ENCODE results near the gene ACOX3. TPM values are rescaled to one million over a fixed set of nuclear protein-coding genes. Genes with fewer than 3 reads are reported as not detected.

The ACOX3 gene
- total and polyA plus RNA-seq, 4 donors, result 11.4 to 24.6 (median 13.6) TPM

- Histone ChIP-seq H3K27ac (ENCODE audit: low read depth in 1 of 2, low read length in 2 of 2) (no peak overlapping the region), H3K4me3 (ENCODE audit: low read depth in 1 of 3, low read length in 3 of 3) (no peak overlapping the region), H3K9ac (ENCODE audit: low read depth in 1 of 2, low read length in 2 of 2) (no peak overlapping the region), H3K36me3 (ENCODE audit: control insufficient read depth in 4 of 4, insufficient read depth in 3 of 4, low read depth in 1 of 4, low read length in 3 of 4) (no peaks in the 10 kb centered on the region), H3K4me1 (ENCODE audit: control insufficient read depth in 4 of 4, insufficient read depth in 4 of 4, low read length in 3 of 4) (no peaks in the 10 kb centered on the region), H3K9me3 (ENCODE audit: control insufficient read depth in 4 of 4, low read length in 3 of 4) (no peaks in the 10 kb centered on the region), H3K27me3 (ENCODE audit: control insufficient read depth in 4 of 4, insufficient read depth in 4 of 4, low read length in 3 of 4) (no peaks in the 10 kb centered on the region)
- TF ChIP-seq RAD21 (IDR thresholded peaks at IDR 0.05), result no peak
- no peak for TF ChIP-seq GABPA (IDR thresholded peaks at IDR 0.05 in 1 of 2, conservative IDR thresholded peaks at IDR 0.05 in 1 of 2)
- TF ChIP-seq REST (IDR thresholded peaks at IDR 0.05), result no peak
- TF ChIP-seq HNF4A (conservative IDR thresholded peaks at IDR 0.05), result no peak
- no peak for TF ChIP-seq SP1 (IDR thresholded peaks at IDR 0.05)
- no peak for TF ChIP-seq ATF3 (IDR thresholded peaks at IDR 0.05)
- TF ChIP-seq YY1 (IDR thresholded peaks at IDR 0.05), result no peak
- TF ChIP-seq JUND (IDR thresholded peaks at IDR 0.05), result no peak
- TF ChIP-seq NR2F2 (IDR thresholded peaks at IDR 0.05), result no peak
- no peak for TF ChIP-seq FOXA2 (IDR thresholded peaks at IDR 0.05)
- TF ChIP-seq CTCF (IDR thresholded peaks at IDR 0.05; ENCODE audit: low read depth, low read length, missing input control), result no peak
- no peak for TF ChIP-seq TAF1 (conservative IDR thresholded peaks at IDR 0.05)
- no peak for TF ChIP-seq ZBTB33 (IDR thresholded peaks at IDR 0.05)
- WGBS, result 81% methylated on average over 7 of the region's 7 CpGs
- no peak for DNase-seq (ENCODE audit: low spot score)
These were observed 92.9 kb downstream of the ACOX3 start for GRCh38 chr4:8347660-8348059.

GRCh38 chr4:8346838-8347605 lies 93.5 kb downstream of the ACOX3 start:
- Histone ChIP-seq H3K9ac (ENCODE audit: low read depth in 1 of 2, low read length in 2 of 2) (no peak overlapping the region), H3K27ac (ENCODE audit: low read depth in 1 of 2, low read length in 2 of 2) (no peak overlapping the region), H3K9me3 (ENCODE audit: control insufficient read depth in 4 of 4, low read length in 3 of 4) (no peaks in the 10 kb centered on the region), H3K36me3 (ENCODE audit: control insufficient read depth in 4 of 4, insufficient read depth in 3 of 4, low read depth in 1 of 4, low read length in 3 of 4) (no peaks in the 10 kb centered on the region), H3K4me1 (ENCODE audit: control insufficient read depth in 4 of 4, insufficient read depth in 4 of 4, low read length in 3 of 4) (no peaks in the 10 kb centered on the region), H3K4me3 (ENCODE audit: low read depth in 1 of 3, low read length in 3 of 3) (no peak overlapping the region), H3K27me3 (ENCODE audit: control insufficient read depth in 4 of 4, insufficient read depth in 4 of 4, low read length in 3 of 4) (no peaks in the 10 kb centered on the region)
- 46% methylated on average over 16 of the region's 16 CpGs for WGBS
- TF ChIP-seq FOXA1 (IDR thresholded peaks at IDR 0.05) (no peak), HNF4G (IDR thresholded peaks at IDR 0.05) (no peak), NR2F2 (IDR thresholded peaks at IDR 0.05) (no peak), HNF4A (conservative IDR thresholded peaks at IDR 0.05) (no peak)
- no peak for DNase-seq (ENCODE audit: low spot score)

Measured in liver (tissue), 9 donors.